ENCODE results near the gene ISG20L2. TPM values are rescaled to one million over a fixed set of nuclear protein-coding genes. Genes with fewer than 3 reads are reported as not detected.
A peak's percentile ranks its signal among the peaks of the same experiment; 100 is the strongest.

The ISG20L2 gene
- total and polyA plus RNA-seq, 4 experiments from 2014 or later, result 11.4 to 53.1 (median 33.6) TPM

DNA sequence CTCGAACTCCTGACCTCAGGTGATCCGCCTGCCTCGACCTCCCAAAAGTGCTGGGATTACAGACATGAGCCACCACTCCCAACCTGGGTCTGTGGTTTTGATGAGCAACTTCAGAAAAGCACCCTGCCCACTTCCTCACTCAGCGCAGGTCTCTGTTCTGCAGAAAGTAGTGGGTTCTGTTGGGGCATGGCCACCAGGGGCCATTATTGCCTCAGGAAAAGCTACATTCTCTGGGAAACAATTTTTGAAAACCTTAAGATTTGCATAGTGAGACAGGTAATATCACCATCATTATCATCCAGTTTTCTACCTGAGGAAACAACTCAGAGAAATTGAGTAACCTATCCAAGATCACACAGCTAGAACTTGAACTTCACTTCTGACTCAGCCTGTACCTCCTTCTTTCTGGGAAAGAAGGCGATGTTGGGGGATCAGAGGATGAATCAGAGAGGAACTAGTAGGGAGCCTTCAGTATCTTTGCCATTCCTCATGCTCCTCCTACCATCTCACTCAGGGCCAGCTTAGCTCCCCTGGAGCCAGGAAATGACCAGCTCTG lies 44.3 kb downstream of the ISG20L2 start:
- Mint-ChIP-seq H3K9me3 (no peaks in the 10 kb centered on the region), H3K27ac (peak overlapping the region in 2 of 7 donors; percentile 12 to 37), H3K36me3 (no peaks in the 10 kb centered on the region), H3K4me3 (peak overlapping the region in 2 of 8 donors; percentile 42 to 43), H3K4me1 (peaks cover 6 to 19% (median 13%) of the 10 kb centered on the region in 4 donors), H3K27me3 (peaks cover 27% of the 10 kb centered on the region in 2 donors)
- Histone ChIP-seq H3K27ac (ENCODE audit: low read depth, low read length) (no peak overlapping the region), H3K9me3 (ENCODE audit: control insufficient read depth in 1 of 2, low read length in 2 of 2) (no peaks in the 10 kb centered on the region), H3K27me3 (ENCODE audit: insufficient read depth, low read length) (peaks cover 13% of the 10 kb centered on the region), H3K4me3 (ENCODE audit: low read length in 2 of 2) (no peak overlapping the region), H3K4me1 (ENCODE audit: insufficient read depth, low read length) (peaks cover 13% of the 10 kb centered on the region), H3K36me3 (ENCODE audit: insufficient read depth, low read length) (no peaks in the 10 kb centered on the region)
- intact Hi-C loops (cut with micrococcal nuclease), result no loop called here
- CTCF ChIA-PET (ENCODE audit: partially characterized antibody), result interaction anchor here (1.0 to 11.7 kb wide), 9 partner anchors 19 to 238 kb away, joined by 3 to 314 read pairs (median 3); partner anchors contain the start of genes CRABP2, ISG20L2 and METTL25B
- POLR2A ChIA-PET (ENCODE audit: partially characterized antibody), result interaction anchor here (1.1 kb wide), 2 partner anchors 42 to 45 kb away, joined by 3 read pairs; no protein-coding TSS in a partner anchor
- DNase-seq, result peak in 2 of 5 donors; percentile 20 to 46

DNA sequence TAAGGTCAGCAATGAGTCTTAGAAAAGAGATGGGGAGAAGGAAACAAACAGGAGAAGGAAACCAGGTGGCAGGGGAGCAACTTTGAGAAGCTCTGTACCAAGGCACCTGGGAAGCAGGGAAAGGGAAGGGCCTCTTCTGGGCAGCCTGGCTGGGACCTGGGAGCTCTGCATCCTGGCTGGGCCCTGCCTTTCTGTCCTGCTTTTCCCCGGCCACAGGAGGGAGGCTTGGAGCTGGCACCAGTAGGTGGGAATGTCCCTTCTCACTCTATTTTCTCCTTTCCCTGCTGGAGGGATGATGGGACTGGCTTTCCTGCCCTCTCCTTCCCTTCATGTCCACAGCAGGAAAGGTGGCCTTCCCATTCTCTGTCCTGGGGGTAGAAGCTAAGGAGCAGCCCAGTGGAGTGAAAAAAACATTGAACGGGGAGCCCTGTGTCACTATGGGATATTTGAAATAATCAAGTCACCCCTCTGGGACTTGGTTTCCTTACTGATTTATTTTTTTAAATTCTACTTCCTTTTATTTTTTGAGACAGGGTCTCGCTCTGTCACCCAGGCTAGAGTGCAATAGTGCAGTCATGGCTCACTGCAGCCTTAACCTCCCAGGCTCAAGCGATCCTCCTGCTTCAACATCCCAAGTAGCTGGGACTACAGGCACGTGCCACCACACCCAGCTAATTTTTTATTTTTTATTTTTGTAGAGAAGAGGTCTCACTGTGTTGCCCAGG lies 46.2 kb downstream of the ISG20L2 start:
- POLR2A ChIA-PET (ENCODE audit: partially characterized antibody), result no interaction called here
- intact Hi-C loops (cut with micrococcal nuclease), result no loop called here
- no peaks in the 10 kb centered on the region for H3K36me3 Mint-ChIP-seq

DNA sequence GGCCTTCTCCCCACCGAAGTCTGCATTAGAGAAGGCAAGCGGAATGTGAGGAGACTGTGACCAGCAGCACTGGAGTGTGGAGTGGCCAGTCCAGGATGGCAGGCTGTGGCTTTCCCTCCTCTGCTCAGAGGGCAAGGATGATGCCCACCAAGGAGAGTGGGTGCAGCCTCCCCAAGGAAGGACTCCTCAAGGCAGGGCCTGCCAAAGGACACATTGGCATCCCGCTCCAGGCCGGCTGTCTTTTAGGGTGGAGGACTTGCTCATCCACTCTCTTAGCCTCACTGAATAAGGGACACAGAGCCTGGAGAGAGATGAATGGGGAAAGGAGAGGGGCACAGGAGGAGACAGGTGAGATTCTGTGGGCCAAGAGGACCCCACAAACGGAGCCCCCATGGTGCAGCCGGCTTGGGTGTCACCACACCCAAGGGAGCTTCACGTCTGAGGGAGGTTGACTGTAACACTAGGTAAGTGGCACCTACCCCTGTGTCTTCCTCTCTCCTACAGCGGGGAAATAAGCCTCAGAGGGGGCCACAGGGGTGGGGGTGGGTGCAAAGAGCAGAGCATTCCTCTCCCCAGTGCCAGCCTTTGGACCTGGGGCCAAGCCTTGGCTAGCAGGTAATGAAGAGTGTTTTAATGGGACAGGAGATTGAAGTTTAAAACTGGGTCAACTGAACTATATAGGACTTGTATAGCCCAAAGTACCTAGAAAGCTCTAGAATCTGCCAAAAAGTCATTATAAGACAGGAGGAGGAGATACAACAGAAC lies 47.2 kb downstream of the ISG20L2 start:
- no peaks in the 10 kb centered on the region for H3K9me3 Mint-ChIP-seq
- peak overlapping the region in 1 of 7 donors; percentile 4 for H3K27ac Mint-ChIP-seq
- intact Hi-C loops (cut with micrococcal nuclease), result no loop called here
- no peak for DNase-seq
- no peaks in the 10 kb centered on the region for H3K9me3 ChIP-seq (ENCODE audit: control insufficient read depth in 1 of 2, low read length in 2 of 2)
- H3K4me3 Mint-ChIP-seq, result no peak overlapping the region
- no peaks in the 10 kb centered on the region for H3K36me3 ChIP-seq (ENCODE audit: insufficient read depth, low read length)
- peaks cover 10 to 29% (median 23%) of the 10 kb centered on the region in 4 donors for H3K4me1 Mint-ChIP-seq
- POLR2A ChIA-PET (ENCODE audit: partially characterized antibody), result no interaction called here
- CTCF ChIA-PET (ENCODE audit: partially characterized antibody), result interaction anchor here (1.0 to 6.2 kb wide), 7 partner anchors 9 to 247 kb away, joined by 3 to 60 read pairs (median 9); no protein-coding TSS in a partner anchor
- peaks cover 24% of the 10 kb centered on the region for H3K4me1 ChIP-seq (ENCODE audit: insufficient read depth, low read length)
- no peak overlapping the region for H3K27ac ChIP-seq (ENCODE audit: low read depth, low read length)
- H3K36me3 Mint-ChIP-seq, result no peaks in the 10 kb centered on the region
- H3K4me3 ChIP-seq (ENCODE audit: low read length in 2 of 2), result no peak overlapping the region
- H3K27me3 ChIP-seq (ENCODE audit: insufficient read depth, low read length), result peaks cover 27% of the 10 kb centered on the region
- H3K27me3 Mint-ChIP-seq, result peaks cover 38% of the 10 kb centered on the region in 2 donors

More for the DNA sequence above, 46.2 kb downstream of the ISG20L2 start:
- H3K27ac ChIP-seq (ENCODE audit: low read depth, low read length), result no peak overlapping the region
- peaks cover 20% of the 10 kb centered on the region for H3K4me1 ChIP-seq (ENCODE audit: insufficient read depth, low read length)
- H3K4me3 ChIP-seq (ENCODE audit: low read length in 2 of 2), result no peak overlapping the region
- no peaks in the 10 kb centered on the region for H3K9me3 ChIP-seq (ENCODE audit: control insufficient read depth in 1 of 2, low read length in 2 of 2)
- H3K27ac Mint-ChIP-seq, result no peak overlapping the region
- H3K9me3 Mint-ChIP-seq, result no peaks in the 10 kb centered on the region
- H3K27me3 Mint-ChIP-seq, result peaks cover 37 to 38% of the 10 kb centered on the region in 2 donors
- no peaks in the 10 kb centered on the region for H3K36me3 ChIP-seq (ENCODE audit: insufficient read depth, low read length)
- DNase-seq, result no peak
- peaks cover 10 to 28% (median 21%) of the 10 kb centered on the region in 4 donors for H3K4me1 Mint-ChIP-seq
- H3K27me3 ChIP-seq (ENCODE audit: insufficient read depth, low read length), result peaks cover 25% of the 10 kb centered on the region
- CTCF ChIA-PET (ENCODE audit: partially characterized antibody), result interaction anchor here (0.8 to 2.0 kb wide), 6 partner anchors 8 to 246 kb away, joined by 3 to 11 read pairs (median 4); no protein-coding TSS in a partner anchor
- H3K4me3 Mint-ChIP-seq, result no peak overlapping the region

DNA sequence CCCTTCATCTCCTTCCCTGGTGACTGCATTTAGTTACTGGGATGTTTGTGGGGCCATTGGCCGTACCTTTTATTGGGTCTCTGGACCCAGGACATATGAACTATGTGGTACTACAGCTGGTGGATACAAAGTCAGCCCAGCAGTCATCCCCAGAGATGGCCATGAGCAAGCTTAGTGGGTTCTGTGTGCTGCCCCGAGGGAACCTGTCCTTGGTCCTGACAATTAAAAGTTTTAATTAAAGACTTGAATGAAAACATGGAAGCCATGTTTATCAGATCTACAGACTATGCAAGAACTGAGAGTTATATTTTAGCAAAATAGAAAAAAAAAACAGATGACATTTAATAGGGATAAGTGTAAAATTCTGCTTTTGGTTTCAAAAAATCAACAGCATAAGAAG lies 48.5 kb downstream of the ISG20L2 start:
- peaks cover 38 to 43% of the 10 kb centered on the region in 2 donors for H3K27me3 Mint-ChIP-seq
- Histone ChIP-seq H3K4me1 (ENCODE audit: insufficient read depth, low read length) (peaks cover 24% of the 10 kb centered on the region), H3K27me3 (ENCODE audit: insufficient read depth, low read length) (peaks cover 34% of the 10 kb centered on the region), H3K27ac (ENCODE audit: low read depth, low read length) (no peak overlapping the region), H3K4me3 (ENCODE audit: low read length in 2 of 2) (no peak overlapping the region), H3K9me3 (ENCODE audit: control insufficient read depth in 1 of 2, low read length in 2 of 2) (no peaks in the 10 kb centered on the region), H3K36me3 (ENCODE audit: insufficient read depth, low read length) (no peaks in the 10 kb centered on the region)
- no peaks in the 10 kb centered on the region for H3K36me3 Mint-ChIP-seq
- ChIA-PET POLR2A (ENCODE audit: partially characterized antibody) (interaction anchor here (0.6 kb wide), 1 partner anchor 9 kb away, joined by 3 read pairs; no protein-coding TSS in a partner anchor), CTCF (ENCODE audit: partially characterized antibody) (interaction anchor here (1.0 to 6.2 kb wide), 9 partner anchors 10 to 181 kb away, joined by 3 to 60 read pairs (median 3); partner anchors contain the start of genes CRABP2 and NTRK1)
- no peak for DNase-seq
- intact Hi-C loops (cut with micrococcal nuclease), result no loop called here
- no peaks in the 10 kb centered on the region for H3K9me3 Mint-ChIP-seq
- H3K27ac Mint-ChIP-seq, result no peak overlapping the region
- no peak overlapping the region for H3K4me3 Mint-ChIP-seq
- peaks cover 10 to 29% (median 23%) of the 10 kb centered on the region in 4 donors for H3K4me1 Mint-ChIP-seq

GRCh38 chr1:156677616-156678596 lies 50.7 kb downstream of the ISG20L2 start:
- Mint-ChIP-seq H3K36me3 (no peaks in the 10 kb centered on the region), H3K4me1 (peaks cover 1 to 14% (median 12%) of the 10 kb centered on the region in 4 donors), H3K27ac (peak overlapping the region in 3 of 7 donors; percentile 21 to 69 (median 60)), H3K27me3 (peaks cover 40 to 50% of the 10 kb centered on the region in 2 donors), H3K9me3 (peaks cover 0 to 2% (median 0%) of the 10 kb centered on the region in 8 donors), H3K4me3 (peak overlapping the region in 7 of 8 donors; percentile 46 to 74 (median 54))
- Histone ChIP-seq H3K9me3 (ENCODE audit: control insufficient read depth in 1 of 2, low read length in 2 of 2) (no peaks in the 10 kb centered on the region), H3K4me3 (ENCODE audit: low read length in 2 of 2) (no peak overlapping the region), H3K4me1 (ENCODE audit: insufficient read depth, low read length) (peaks cover 14% of the 10 kb centered on the region), H3K27ac (ENCODE audit: low read depth, low read length) (no peak overlapping the region), H3K36me3 (ENCODE audit: insufficient read depth, low read length) (no peaks in the 10 kb centered on the region), H3K27me3 (ENCODE audit: insufficient read depth, low read length) (peaks cover 34% of the 10 kb centered on the region)
- ChIA-PET POLR2A (ENCODE audit: partially characterized antibody) (interaction anchor here (0.8 kb wide), 1 partner anchor 50 kb away, joined by 3 read pairs; no protein-coding TSS in a partner anchor), CTCF (ENCODE audit: partially characterized antibody) (interaction anchor here (0.8 to 6.2 kb wide), 13 partner anchors 10 to 61 kb away, joined by 3 to 60 read pairs (median 8); partner anchors contain the start of genes CRABP2 and ISG20L2)
- DNase-seq, result peak in 4 of 5 donors; percentile 28 to 37 (median 32)
- intact Hi-C loops (cut with micrococcal nuclease), result loop anchor here (1.0 kb wide), 2 partner anchors 18 to 52 kb away; no protein-coding TSS in a partner anchor
